ENCODE measurements around the gene GRHL1.

Gene GRHL1

DNA sequence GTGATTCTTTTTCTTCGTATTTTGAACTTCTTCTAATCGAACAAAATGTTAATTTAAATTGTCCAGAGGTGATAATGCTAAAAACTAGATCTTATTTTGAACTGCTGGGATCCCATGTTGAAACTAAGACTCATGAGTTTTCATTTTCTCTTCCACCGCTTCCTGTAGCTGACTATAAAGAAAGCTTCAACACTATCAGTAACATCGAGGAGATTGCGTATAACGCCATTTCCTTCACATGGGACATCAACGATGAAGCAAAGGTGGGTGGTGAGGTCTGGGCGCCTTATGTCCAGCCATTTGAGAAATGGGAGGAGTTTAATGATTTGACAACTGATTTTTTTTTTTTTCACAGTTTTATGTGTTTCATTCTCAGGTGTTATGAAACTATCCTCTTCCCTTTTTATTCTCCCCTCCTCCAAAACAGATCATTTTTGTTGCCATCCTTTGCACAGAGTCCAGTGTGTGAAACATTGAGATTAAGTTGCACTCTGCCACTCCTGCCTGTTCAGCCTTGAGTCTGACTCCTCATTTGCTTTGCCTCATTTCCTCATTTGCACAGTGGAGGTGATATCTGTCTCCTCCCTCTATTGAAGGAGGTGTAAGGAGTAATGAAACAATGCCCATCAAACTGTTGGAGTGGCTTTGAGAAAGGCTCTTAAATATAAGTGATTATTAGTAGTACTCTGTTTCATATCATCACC, 13.8 kb downstream of the GRHL1 start:
- TF ChIP-seq, protein P1, sequence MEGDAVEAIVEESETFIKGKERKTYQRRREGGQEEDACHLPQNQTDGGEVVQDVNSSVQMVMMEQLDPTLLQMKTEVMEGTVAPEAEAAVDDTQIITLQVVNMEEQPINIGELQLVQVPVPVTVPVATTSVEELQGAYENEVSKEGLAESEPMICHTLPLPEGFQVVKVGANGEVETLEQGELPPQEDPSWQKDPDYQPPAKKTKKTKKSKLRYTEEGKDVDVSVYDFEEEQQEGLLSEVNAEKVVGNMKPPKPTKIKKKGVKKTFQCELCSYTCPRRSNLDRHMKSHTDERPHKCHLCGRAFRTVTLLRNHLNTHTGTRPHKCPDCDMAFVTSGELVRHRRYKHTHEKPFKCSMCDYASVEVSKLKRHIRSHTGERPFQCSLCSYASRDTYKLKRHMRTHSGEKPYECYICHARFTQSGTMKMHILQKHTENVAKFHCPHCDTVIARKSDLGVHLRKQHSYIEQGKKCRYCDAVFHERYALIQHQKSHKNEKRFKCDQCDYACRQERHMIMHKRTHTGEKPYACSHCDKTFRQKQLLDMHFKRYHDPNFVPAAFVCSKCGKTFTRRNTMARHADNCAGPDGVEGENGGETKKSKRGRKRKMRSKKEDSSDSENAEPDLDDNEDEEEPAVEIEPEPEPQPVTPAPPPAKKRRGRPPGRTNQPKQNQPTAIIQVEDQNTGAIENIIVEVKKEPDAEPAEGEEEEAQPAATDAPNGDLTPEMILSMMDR (IDR thresholded peaks at IDR 0.05; ENCODE audit: insufficient read depth, missing control alignments): no peak
- FAIRE-seq (no peak), DNase-seq (ENCODE audit: insufficient read length, low spot score) (no peak)

DNA sequence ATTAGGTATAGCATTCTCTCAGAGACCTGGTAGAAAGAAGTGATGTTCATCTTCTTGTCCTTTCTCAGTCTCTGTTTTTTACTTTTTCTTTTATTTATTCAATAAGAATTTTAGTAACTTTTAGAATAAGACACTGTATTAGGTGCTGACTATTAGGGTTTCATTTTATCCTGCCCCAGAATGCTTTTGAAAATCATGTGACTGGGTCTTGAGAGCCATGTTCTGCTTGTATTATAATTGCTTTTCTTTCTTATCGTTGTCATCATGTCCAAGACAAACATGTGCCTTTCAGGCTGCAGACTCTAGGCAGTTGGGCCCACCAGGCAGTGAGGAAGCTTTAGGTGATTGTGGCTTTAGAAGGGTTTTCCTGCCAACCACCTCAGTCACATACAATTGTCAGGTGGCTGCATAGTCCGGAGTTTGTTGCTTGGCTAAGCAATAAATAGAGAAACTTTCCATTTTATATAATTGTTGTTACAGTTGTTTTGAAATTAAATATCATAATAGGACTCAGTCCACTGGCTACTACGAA, 15.1 kb downstream of the GRHL1 start:
- FAIRE-seq: no peak
- TF ChIP-seq, protein P1 (IDR thresholded peaks at IDR 0.05; ENCODE audit: insufficient read depth, missing control alignments): no peak
- DNase-seq (ENCODE audit: insufficient read length, low spot score): no peak

- FAIRE-seq (no peak), DNase-seq (ENCODE audit: insufficient read length, low spot score) (no peak)
- TF ChIP-seq, protein P1 (IDR thresholded peaks at IDR 0.05; ENCODE audit: insufficient read depth, missing control alignments): no peak
These were observed 15.7 kb downstream of the GRHL1 start for GRCh38 chr2:9967053-9967775.

DNA sequence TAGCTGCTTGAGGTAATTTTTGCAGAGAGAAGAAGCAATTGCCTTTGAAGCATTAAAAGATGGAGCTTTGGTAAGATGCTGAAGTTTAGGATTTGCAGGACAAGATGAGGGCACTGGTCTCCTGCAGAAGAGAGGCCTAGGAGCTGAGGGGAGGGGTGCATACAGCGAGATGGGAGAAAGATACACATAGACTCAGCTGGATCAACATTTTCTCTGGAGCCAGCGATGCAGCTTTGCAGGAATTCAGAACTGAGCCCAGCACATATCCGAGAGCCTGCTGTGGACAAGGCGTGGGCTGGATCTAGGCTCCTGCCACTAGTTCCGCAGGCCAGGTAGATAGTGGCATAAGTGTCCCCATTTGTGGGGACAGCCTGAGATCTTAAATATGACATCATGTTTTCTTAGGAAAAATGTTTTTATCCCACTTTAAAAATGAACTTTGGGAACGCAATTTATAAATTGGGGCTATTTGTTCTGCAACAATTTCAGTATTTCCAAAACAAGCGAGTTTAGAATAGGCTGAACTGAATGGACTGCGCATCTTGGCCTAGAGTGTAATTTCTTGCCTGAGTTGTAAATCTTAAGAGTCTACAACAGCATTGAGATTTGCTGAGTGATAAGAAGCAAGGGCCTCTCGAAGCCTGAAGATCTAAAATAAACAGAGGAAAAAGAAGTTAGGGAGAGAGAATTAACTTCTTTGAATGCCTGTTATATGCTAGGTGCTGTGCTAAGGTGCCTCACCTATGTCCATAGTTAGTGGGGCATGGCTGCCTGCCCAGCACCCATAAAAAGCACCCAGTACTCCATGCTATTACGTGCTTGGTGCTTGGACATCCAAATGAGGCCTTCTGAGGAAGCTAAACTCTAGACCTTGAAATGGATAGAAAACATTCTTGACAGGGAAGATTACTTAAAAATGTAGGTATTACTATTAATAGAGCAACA, 17.3 kb downstream of the GRHL1 start:
- TF ChIP-seq, protein P1 (IDR thresholded peaks at IDR 0.05; ENCODE audit: insufficient read depth, missing control alignments): no peak
- FAIRE-seq: no peak
- DNase-seq (ENCODE audit: insufficient read length, low spot score): no peak

DNA sequence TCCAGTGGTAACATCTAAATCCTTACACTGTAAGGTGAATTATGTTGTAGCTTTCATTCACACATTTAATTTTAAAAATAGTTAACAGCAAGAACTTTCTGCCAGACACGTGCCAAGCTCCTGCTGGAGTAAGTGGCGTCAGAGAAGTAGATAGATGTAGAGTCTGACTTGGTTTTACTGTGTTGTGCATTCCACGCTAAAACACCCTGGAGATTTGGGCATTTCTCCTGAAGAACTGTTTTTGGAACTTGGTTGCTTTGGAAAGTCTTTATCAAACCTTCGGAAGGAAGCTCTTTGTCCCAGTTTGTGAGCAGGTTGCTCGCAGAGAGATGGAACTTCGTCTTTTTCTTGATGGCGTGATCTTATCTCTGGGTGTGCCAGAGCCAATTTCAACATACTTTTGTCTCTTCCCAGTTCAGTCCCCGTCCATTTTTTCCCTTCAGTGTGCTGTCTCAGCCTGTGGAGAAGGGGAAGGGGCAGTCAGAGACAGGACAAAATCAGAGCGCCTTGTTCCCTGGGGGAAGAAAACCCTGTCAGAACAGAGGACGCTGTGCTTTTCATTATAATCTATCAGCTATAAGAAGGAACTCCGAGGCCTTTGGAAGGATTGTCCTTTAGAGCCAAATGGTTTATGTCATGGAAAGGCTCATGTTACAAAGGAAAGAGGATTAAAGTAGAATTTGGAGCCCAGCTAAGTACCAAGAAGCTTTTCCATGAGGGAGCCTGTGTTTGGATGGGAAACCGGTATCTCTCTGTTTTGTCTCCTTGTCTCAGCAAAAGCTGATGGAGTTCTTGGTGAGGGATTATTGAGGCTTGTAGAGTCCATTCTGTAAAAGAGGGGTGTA, 18.9 kb downstream of the GRHL1 start:
- FAIRE-seq: peak; percentile 75
- TF ChIP-seq, protein P1 (IDR thresholded peaks at IDR 0.05; ENCODE audit: insufficient read depth, missing control alignments): no peak
- peak; percentile 51 for DNase-seq (ENCODE audit: insufficient read length, low spot score)

- DNase-seq (ENCODE audit: insufficient read length, low spot score) (no peak), FAIRE-seq (no peak)
- TF ChIP-seq, protein P1 (IDR thresholded peaks at IDR 0.05; ENCODE audit: insufficient read depth, missing control alignments): no peak
These were observed 19.8 kb downstream of the GRHL1 start for GRCh38 chr2:9971105-9971818.

Data from D721Med (cell line).